Neuronal stem cell (in vitro differentiated cells): Measurements from ENCODE around the gene ARHGAP22.

ENCODE experiments used
- DNase-seq: peaks from one replicate; pipeline ENCODE4 v3.0.0-alpha.2; 2013; ENCODE audit warnings: low spot score
- H2AFZ ChIP-seq: one replicate; pipeline ENCODE4 v1.6.1; 2013; ENCODE audit warnings: mild to moderate bottlenecking, low read length, inconsistent platforms
- H2AK5ac ChIP-seq: 2 replicates; pipeline ENCODE4 v1.6.1; 2013; ENCODE audit warnings: low read depth, mild to moderate bottlenecking, inconsistent platforms, low read length, moderate library complexity, mixed read lengths
- H2BK120ac ChIP-seq: 2 replicates; pipeline ENCODE4 v1.6.1; 2013; ENCODE audit warnings: low read depth, mild to moderate bottlenecking, inconsistent platforms, low read length, moderate library complexity, mixed read lengths
- H2BK12ac ChIP-seq: one replicate; pipeline ENCODE4 v1.6.1; 2013; ENCODE audit warnings: low read length, inconsistent platforms
- H2BK15ac ChIP-seq: 2 replicates; pipeline ENCODE4 v1.6.1; 2013; ENCODE audit warnings: mild to moderate bottlenecking, low read length, inconsistent platforms, mixed read lengths
- H2BK5ac ChIP-seq: one replicate; pipeline ENCODE4 v1.6.1; 2013; ENCODE audit warnings: inconsistent platforms, mild to moderate bottlenecking, low read length, moderate library complexity
- H3K14ac ChIP-seq: one replicate; pipeline ENCODE4 v1.6.1; 2013; ENCODE audit warnings: low read length, inconsistent platforms
- H3K18ac ChIP-seq: 2 replicates; pipeline ENCODE4 v1.6.1; 2013; ENCODE audit warnings: low read length, inconsistent platforms
- H3K23ac ChIP-seq: 2 replicates; pipeline ENCODE4 v1.6.1; 2013; ENCODE audit warnings: low read depth, mild to moderate bottlenecking, mixed read lengths, low read length, inconsistent platforms; ENCODE audit not compliant: poor library complexity
- H3K27ac ChIP-seq: replicated peaks from 3 replicates; pipeline ENCODE4 v1.5.1; 2013; ENCODE audit warnings: low read length, inconsistent platforms
- H3K27me3 ChIP-seq, 3 experiments: 2 replicates each; pipeline ENCODE4 v1.6.1; 2013; ENCODE audit warnings: low read length in 3 of 3, mild to moderate bottlenecking in 2 of 3, inconsistent platforms in 1 of 3, low read depth in 1 of 3, mixed read lengths in 1 of 3, moderate library complexity in 1 of 3; ENCODE audit not compliant: control insufficient read depth in 3 of 3, insufficient read depth in 3 of 3
- H3K36me3 ChIP-seq, 2 donors: replicated peaks in 1 of 2; 2 replicates each; pipeline ENCODE4 v1.6.1; 2013; ENCODE audit warnings: low read length in 2 of 2; ENCODE audit not compliant: control insufficient read depth in 2 of 2, insufficient read depth in 2 of 2
- H3K4ac ChIP-seq: 2 replicates; pipeline ENCODE4 v1.6.1; 2013; ENCODE audit warnings: inconsistent platforms, mild to moderate bottlenecking, low read length, moderate library complexity
- H3K4me1 ChIP-seq, 2 donors: 1 replicate in 1 of 2; 2 replicates in 1 of 2; pipeline ENCODE4 v1.6.1; 2013; ENCODE audit warnings: low read length in 2 of 2, low read depth in 1 of 2; ENCODE audit not compliant: control insufficient read depth in 2 of 2, insufficient read depth in 1 of 2
- H3K4me2 ChIP-seq: one replicate; pipeline ENCODE4 v1.6.1; 2013; ENCODE audit warnings: mild to moderate bottlenecking, low read length, inconsistent platforms; ENCODE audit not compliant: insufficient read depth, poor library complexity, severe bottlenecking
- H3K4me3 ChIP-seq, 2 donors: 2 replicates each; pipeline ENCODE4 v1.5.1; 2013; ENCODE audit warnings: low read length in 2 of 2, mild to moderate bottlenecking in 2 of 2, inconsistent platforms in 1 of 2, moderate library complexity in 1 of 2
- H3K79me1 ChIP-seq: one replicate; pipeline ENCODE4 v1.6.1; 2013; ENCODE audit warnings: low read depth, mild to moderate bottlenecking, inconsistent platforms, low read length, moderate library complexity
- H3K9ac ChIP-seq: one replicate; pipeline ENCODE4 v1.6.1; 2013; ENCODE audit warnings: mild to moderate bottlenecking, low read depth, low read length, inconsistent platforms; ENCODE audit not compliant: poor library complexity
- H3K9me3 ChIP-seq, 2 donors: replicated peaks in 1 of 2; 2 replicates each; pipeline versions ENCODE3 to v1.6.1; 2013; ENCODE audit warnings: low read length in 2 of 2, mild to moderate bottlenecking in 2 of 2, inconsistent platforms in 1 of 2, low read depth in 1 of 2, mixed read lengths in 1 of 2, moderate library complexity in 1 of 2; ENCODE audit not compliant: control insufficient read depth in 2 of 2, insufficient read depth in 1 of 2
- H4K8ac ChIP-seq: one replicate; pipeline ENCODE4 v1.6.1; 2013; ENCODE audit warnings: low read depth, mild to moderate bottlenecking, inconsistent platforms, low read length, moderate library complexity
- H4K91ac ChIP-seq: one replicate; pipeline ENCODE4 v1.6.1; 2013; ENCODE audit warnings: low read length, low read depth, mild to moderate bottlenecking, inconsistent platforms; ENCODE audit not compliant: poor library complexity
- WGBS, 2 donors: extraction: QIAGEN DNeasy Blood & Tissue Kit; methylation state at CpG; one replicate each; pipeline ENCODE4 v1.1.7; 2013; ENCODE audit warnings: missing lambda C conversion rate in 2 of 2, mixed read lengths in 1 of 2; ENCODE audit not compliant: insufficient read length in 2 of 2, insufficient replicate concordance in 1 of 2; ENCODE audit errors: extremely low coverage in 2 of 2; 5-methylcytosine and 5-hydroxymethylcytosine counted together

The ARHGAP22 gene

DNA sequence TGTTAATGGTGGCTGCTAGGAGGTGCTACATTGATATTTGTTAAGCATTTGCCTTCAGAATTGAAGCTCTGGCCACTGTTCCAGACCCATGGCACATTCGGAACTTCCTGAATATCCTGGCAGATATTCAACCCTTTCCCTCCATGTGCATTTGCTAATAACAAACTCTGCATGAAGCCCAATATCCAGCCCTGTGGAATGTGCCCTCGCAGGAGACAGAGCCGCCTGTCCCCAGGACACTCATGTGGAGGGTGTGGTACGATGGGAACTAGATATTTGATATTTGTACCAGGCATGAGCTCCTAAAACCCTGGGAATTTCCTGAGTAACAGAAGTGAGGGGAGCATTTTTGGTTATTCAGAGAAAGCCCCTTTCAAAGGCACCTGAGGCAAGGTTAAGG, 21.6 kb upstream of the ARHGAP22 start:
- WGBS, 2 donors, result no CpG with 5 or more reads among the region's 4 CpGs
- H2AK5ac ChIP-seq, result no peak overlapping the region
- no peak overlapping the region for H4K8ac ChIP-seq

DNA sequence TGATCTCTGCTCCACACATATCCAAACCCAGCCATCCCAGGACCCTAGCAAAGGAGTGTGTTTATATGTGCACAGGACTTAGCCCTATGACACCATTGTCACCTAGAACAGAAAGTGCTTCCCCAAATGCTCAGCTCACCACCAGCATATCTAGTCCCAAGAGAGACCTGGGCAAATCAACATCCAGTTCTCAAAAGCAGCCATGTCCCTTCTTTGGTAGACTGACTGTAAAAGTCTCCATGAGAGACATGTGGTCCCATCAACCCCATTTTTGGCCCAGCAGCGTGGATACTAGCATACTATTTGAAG, 20.9 kb upstream of the ARHGAP22 start:
- Histone ChIP-seq H4K8ac (no peak overlapping the region), H2AK5ac (no peak overlapping the region), H4K91ac (no peak overlapping the region), H3K27ac (no peak overlapping the region), H3K9me3 (no peaks in the 10 kb centered on the region), H3K14ac (no peak overlapping the region), H3K4ac (no peak overlapping the region), H3K4me1 (no peaks in the 10 kb centered on the region), H3K4me2 (no peak overlapping the region), H2AFZ (no peak overlapping the region), H3K27me3 (no peaks in the 10 kb centered on the region), H2BK120ac (no peak overlapping the region), H3K23ac (no peak overlapping the region), H3K18ac (no peak overlapping the region), H2BK15ac (no peak overlapping the region), H2BK12ac (no peak overlapping the region), H3K4me3 (no peak overlapping the region), H3K9ac (no peak overlapping the region), H3K36me3 (no peaks in the 10 kb centered on the region), H3K79me1 (no peaks in the 10 kb centered on the region), H2BK5ac (no peak overlapping the region)
- DNase-seq, result no peak
- WGBS, 2 donors, result no CpG with 5 or more reads among the region's 1 CpG

More for the DNA sequence above, 21.6 kb upstream of the ARHGAP22 start:
- Histone ChIP-seq H3K4me2 (no peak overlapping the region), H3K14ac (no peak overlapping the region), H2BK5ac (no peak overlapping the region), H3K36me3 (no peaks in the 10 kb centered on the region), H2BK12ac (no peak overlapping the region), H3K27me3 (no peaks in the 10 kb centered on the region), H3K23ac (no peak overlapping the region), H3K9ac (no peak overlapping the region), H2AFZ (no peak overlapping the region), H3K9me3 (no peaks in the 10 kb centered on the region), H3K27ac (no peak overlapping the region), H3K18ac (no peak overlapping the region), H3K79me1 (no peaks in the 10 kb centered on the region), H3K4ac (no peak overlapping the region), H3K4me3 (no peak overlapping the region), H3K4me1 (no peaks in the 10 kb centered on the region), H4K91ac (no peak overlapping the region), H2BK120ac (no peak overlapping the region), H2BK15ac (no peak overlapping the region)
- DNase-seq, result no peak

DNA sequence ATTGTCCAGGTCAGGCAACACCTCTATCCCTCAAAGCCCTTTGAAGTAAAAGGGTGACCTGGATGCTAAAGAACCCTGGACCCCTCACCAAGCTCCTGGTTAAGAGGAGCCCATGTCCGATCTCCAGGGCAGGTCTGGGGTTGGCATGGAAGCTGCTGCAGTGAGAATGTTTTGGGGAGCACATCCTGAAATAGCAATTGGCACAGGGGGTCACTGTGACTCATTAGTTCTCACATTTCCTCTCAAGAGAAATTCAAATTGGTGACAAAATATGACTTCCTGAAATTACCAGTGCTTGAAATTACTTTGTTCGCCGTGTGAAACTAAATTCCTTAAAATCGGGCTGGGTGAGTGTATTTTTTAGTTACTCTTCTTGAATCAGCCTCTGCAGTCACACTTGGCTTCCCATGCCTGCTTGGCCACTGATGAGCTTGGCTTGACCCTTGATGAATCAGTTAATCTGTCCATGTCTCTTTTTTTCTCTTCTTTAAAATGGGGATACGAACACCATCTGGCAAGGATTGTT, 18.8 kb upstream of the ARHGAP22 start:
- H3K36me3 ChIP-seq, result no peaks in the 10 kb centered on the region
- no peak overlapping the region for H2BK15ac ChIP-seq
- H3K23ac ChIP-seq, result no peak overlapping the region
- H3K4me1 ChIP-seq, result no peaks in the 10 kb centered on the region
- H4K91ac ChIP-seq, result no peak overlapping the region
- H3K4me3 ChIP-seq, result no peak overlapping the region
- no peak overlapping the region for H3K18ac ChIP-seq
- no peaks in the 10 kb centered on the region for H3K9me3 ChIP-seq
- DNase-seq, result no peak
- no peak overlapping the region for H2BK120ac ChIP-seq
- H2AFZ ChIP-seq, result no peak overlapping the region
- H3K27ac ChIP-seq, result no peak overlapping the region
- H3K4ac ChIP-seq, result no peak overlapping the region
- H3K79me1 ChIP-seq, result no peaks in the 10 kb centered on the region
- no peak overlapping the region for H2AK5ac ChIP-seq
- no CpG with 5 or more reads among the region's 5 CpGs for WGBS, 2 donors
- H3K9ac ChIP-seq, result no peak overlapping the region
- no peak overlapping the region for H4K8ac ChIP-seq
- no peak overlapping the region for H2BK12ac ChIP-seq
- no peak overlapping the region for H2BK5ac ChIP-seq
- no peak overlapping the region for H3K4me2 ChIP-seq
- H3K14ac ChIP-seq, result no peak overlapping the region
- no peaks in the 10 kb centered on the region for H3K27me3 ChIP-seq

DNA sequence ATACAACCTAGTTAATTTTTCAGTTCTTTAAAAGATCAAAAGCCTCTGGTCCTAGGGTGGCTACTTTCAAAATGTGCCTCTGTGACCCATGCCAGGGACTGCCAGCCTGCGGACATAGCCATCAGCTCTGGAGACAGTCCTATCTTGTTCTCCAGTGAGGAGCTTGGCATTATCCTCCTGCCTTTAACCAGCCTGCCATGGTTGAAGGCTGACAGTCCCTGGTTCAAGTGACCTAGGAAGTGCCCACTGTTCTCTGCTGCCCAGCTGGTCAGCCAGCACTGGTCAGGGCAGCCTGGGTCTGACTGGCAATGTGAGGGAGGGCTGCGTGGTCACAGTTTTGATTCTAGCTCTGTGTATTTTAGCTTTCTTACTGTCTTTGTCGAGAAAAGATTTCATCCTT, 18.1 kb upstream of the ARHGAP22 start:
- H3K4me1 ChIP-seq, result no peaks in the 10 kb centered on the region
- no peak overlapping the region for H2BK5ac ChIP-seq
- no peaks in the 10 kb centered on the region for H3K9me3 ChIP-seq
- H3K18ac ChIP-seq, result no peak overlapping the region
- no peak overlapping the region for H2AK5ac ChIP-seq
- H2BK120ac ChIP-seq, result no peak overlapping the region
- H3K14ac ChIP-seq, result no peak overlapping the region
- H2BK15ac ChIP-seq, result no peak overlapping the region
- H4K91ac ChIP-seq, result no peak overlapping the region
- no peak overlapping the region for H3K27ac ChIP-seq
- H3K36me3 ChIP-seq, result no peaks in the 10 kb centered on the region
- H3K27me3 ChIP-seq, result no peaks in the 10 kb centered on the region
- H3K79me1 ChIP-seq, result no peaks in the 10 kb centered on the region
- H3K9ac ChIP-seq, result no peak overlapping the region
- H3K4me2 ChIP-seq, result no peak overlapping the region
- no peak overlapping the region for H3K4ac ChIP-seq
- H3K4me3 ChIP-seq, result no peak overlapping the region
- no peak overlapping the region for H2AFZ ChIP-seq
- H3K23ac ChIP-seq, result no peak overlapping the region
- no peak overlapping the region for H4K8ac ChIP-seq
- WGBS, 2 donors, result no CpG with 5 or more reads among the region's 3 CpGs
- H2BK12ac ChIP-seq, result no peak overlapping the region
- DNase-seq, result no peak
